Right ventricle myocardium superior (tissue), 1 donor: ENCODE data around the gene TTC34. TPM values are rescaled to one million over a fixed set of nuclear protein-coding genes. Genes with fewer than 3 reads are reported as not detected.
"Not testable (repeated sequence)": the region's sequence is repeated elsewhere in the genome, so short reads cannot be mapped to it uniquely, and the experiment has no call there.

Experiments
- ATAC-seq: fragments of 200-7000 bp; cut with Tn5 transposase; one replicate; pipeline ENCODE4 v1.9.1; 2020; ENCODE audit warnings: mild to moderate bottlenecking; ENCODE audit not compliant: poor library complexity
- DNase-seq: peaks from one replicate; pipeline ENCODE4 v3.0.0-alpha.2; 2020
- intact Hi-C: fragments of 100-400 bp; cut with DNase I; formaldehyde crosslinking; loops from one replicate; pipeline ENCODE4 v1.11.2; 2022
- total RNA-seq: library from RNA; stranded (reverse); fragmentation: NEBNext Ultra II Directional; extraction: Animal tissue kit (Norgen Biotek cat#: 25700); gene quantifications from one replicate; pipeline ENCODE4 v1.2.1, GENCODE V29; 2021
- donor health status: DM: no; HTN: yes; CAD: no; lungs with severe emphysema.

The TTC34 gene
- total RNA-seq, 1 donor from 2014 or later, result 0.56 TPM

- ATAC-seq, intact Hi-C loops: not testable (repeated sequence)
- peak; percentile 60 for DNase-seq
These were observed 141.7 kb downstream of the TTC34 start for GRCh38 chr1:2659806-2660205.

GRCh38 chr1:2657909-2658308, 143.6 kb downstream of the TTC34 start:
- intact Hi-C loops, DNase-seq, ATAC-seq: not testable (repeated sequence)

GRCh38 chr1:2657124-2657523, 144.4 kb downstream of the TTC34 start:
- intact Hi-C loops, ATAC-seq: not testable (repeated sequence)
- peak; percentile 69 for DNase-seq

- peak; percentile 53 for DNase-seq
- intact Hi-C loops, ATAC-seq: not testable (repeated sequence)
These were observed 145.7 kb downstream of the TTC34 start for GRCh38 chr1:2655598-2656434.

GRCh38 chr1:2654443-2654948, 147.0 kb downstream of the TTC34 start:
- ATAC-seq (peak; percentile 34), DNase-seq (peak; percentile 49)
- intact Hi-C loops, result not testable (repeated sequence)

GRCh38 chr1:2653741-2654442, 147.6 kb downstream of the TTC34 start:
- DNase-seq, result peak; percentile 75
- ATAC-seq, intact Hi-C loops: not testable (repeated sequence)

- intact Hi-C loops, ATAC-seq: not testable (repeated sequence)
- DNase-seq, result peak; percentile 63
These were observed 148.4 kb downstream of the TTC34 start for GRCh38 chr1:2652926-2653571.

- peak; percentile 51 for DNase-seq
- ATAC-seq, intact Hi-C loops: not testable (repeated sequence)
These were observed 149.2 kb downstream of the TTC34 start for GRCh38 chr1:2652152-2652925.

GRCh38 chr1:2650967-2651645, 150.4 kb downstream of the TTC34 start:
- ATAC-seq (no peak), DNase-seq (peak; percentile 9)
- intact Hi-C loops, result no loop called here

GRCh38 chr1:2646837-2647236, 154.7 kb downstream of the TTC34 start:
- intact Hi-C loops, result no loop called here
- DNase-seq (no peak), ATAC-seq (no peak)

GRCh38 chr1:2645776-2646175, 155.7 kb downstream of the TTC34 start:
- intact Hi-C loops, result no loop called here
- ATAC-seq (no peak), DNase-seq (no peak)

- ATAC-seq (no peak), DNase-seq (no peak)
- intact Hi-C loops, result no loop called here
These were observed 156.3 kb downstream of the TTC34 start for GRCh38 chr1:2645143-2645542.

- no peak for DNase-seq
- intact Hi-C loops, result no loop called here
- no peak for ATAC-seq
These were observed 156.8 kb downstream of the TTC34 start for GRCh38 chr1:2644591-2645101.

- ATAC-seq (no peak), DNase-seq (peak; percentile 33)
- intact Hi-C loops, result no loop called here
These were observed 157.3 kb downstream of the TTC34 start for GRCh38 chr1:2644171-2644570.

- intact Hi-C loops, result no loop called here
- DNase-seq (no peak), ATAC-seq (no peak)
These were observed 157.9 kb downstream of the TTC34 start for GRCh38 chr1:2643414-2644077.

- ATAC-seq (peak; percentile 94), DNase-seq (peak; percentile 94)
- intact Hi-C loops, result no loop called here
These were observed 158.7 kb downstream of the TTC34 start for GRCh38 chr1:2642560-2643413.
